BLaER1 treated with 17β-estradiol and CSF1 and Interleukin-3, amounts not matched to agents 10 nM and 100 nM (cell line): ENCODE measurements around the gene PIAS1.

Experiments used
- H3K27ac ChIP-seq, 11 experiments: shearing (Covaris generic); formaldehyde crosslinking; 2 replicates each; pipeline ENCODE4 v1.8.1; 2022
- H3K27me3 ChIP-seq, 11 experiments: shearing (Covaris generic); formaldehyde crosslinking; 2 replicates each; pipeline ENCODE4 v1.8.1; 2022
- H3K36me3 ChIP-seq, 11 experiments: shearing (Covaris generic); formaldehyde crosslinking; 2 replicates each; pipeline ENCODE4 v1.8.1; 2022
- H3K4me1 ChIP-seq, 10 experiments: shearing (Covaris generic); formaldehyde crosslinking; 2 replicates each; pipeline ENCODE4 v1.8.1; 2022
- H3K4me2 ChIP-seq, 11 experiments: shearing (Covaris generic); formaldehyde crosslinking; 2 replicates each; pipeline ENCODE4 v1.8.1; 2022
- H3K4me3 ChIP-seq, 10 experiments: shearing (Covaris generic); formaldehyde crosslinking; 2 replicates each; pipeline ENCODE4 v1.8.1; 2022
- H3K9ac ChIP-seq, 11 experiments: shearing (Covaris generic); formaldehyde crosslinking; 2 replicates each; pipeline ENCODE4 v1.8.1; 2022
- H3K9me3 ChIP-seq, 11 experiments: shearing (Covaris generic); formaldehyde crosslinking; replicated peaks in 1 of 11; 2 replicates each; pipeline ENCODE4 v1.8.1; 2022
- H4K20me1 ChIP-seq, 11 experiments: shearing (Covaris generic); formaldehyde crosslinking; 2 replicates each; pipeline ENCODE4 v1.8.1; 2022
- Cebpa-rat ChIP-seq, 11 experiments: shearing (Covaris generic); IDR thresholded peaks; 2 replicates each; pipeline ENCODE4 v1.8.1; 2022

The PIAS1 gene

DNA sequence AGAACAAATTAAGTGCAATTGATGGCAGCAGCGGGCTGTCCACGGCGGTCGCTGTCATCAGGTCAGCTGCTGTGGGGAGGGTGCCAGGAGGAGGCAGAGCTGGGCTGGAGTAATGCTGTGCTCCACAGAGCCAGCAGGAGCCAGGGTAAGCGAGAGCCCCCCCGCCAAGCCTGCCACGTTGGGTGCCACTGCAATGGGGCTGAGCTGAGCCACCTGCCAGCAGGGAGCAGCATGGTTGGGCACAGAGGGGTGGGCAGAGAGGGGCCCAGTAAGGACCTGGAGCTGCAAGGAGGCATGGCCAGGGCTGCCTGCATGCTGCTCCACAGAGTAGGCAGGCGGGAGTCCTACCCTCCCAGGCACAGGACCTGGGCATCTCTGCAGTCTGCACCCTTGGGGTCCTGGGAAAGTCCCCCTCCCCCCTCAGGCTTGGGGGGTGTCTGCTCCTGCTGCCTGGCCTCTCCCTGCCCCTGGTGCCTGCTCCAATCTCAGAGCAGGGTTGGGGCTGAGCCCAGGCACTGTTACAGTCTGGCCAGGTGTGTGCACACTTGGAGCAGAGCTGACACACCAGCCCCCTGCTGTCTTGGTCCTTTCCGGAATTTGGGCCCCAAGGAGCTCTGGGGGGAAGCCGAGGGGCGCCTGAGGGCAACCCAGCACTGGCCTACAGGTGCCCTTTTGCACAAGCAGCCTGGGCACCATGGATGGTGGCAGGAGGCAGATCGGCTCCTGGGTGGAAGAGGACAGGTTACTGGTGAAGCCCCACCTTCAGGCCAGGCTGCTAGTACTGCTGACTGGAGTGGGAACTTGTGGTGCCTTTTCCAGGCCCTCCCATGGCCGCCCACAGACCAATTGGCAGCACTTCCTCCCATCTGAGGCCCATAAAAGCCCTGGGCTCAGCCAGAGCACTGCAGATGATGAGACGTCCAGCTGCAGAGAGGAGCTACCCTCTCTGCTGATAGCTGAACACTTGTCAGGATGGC is 8.5 kb upstream of the PIAS1 start:
- Histone ChIP-seq H3K36me3 (peaks cover 0 to 5% (median 0%) of the 10 kb centered on the region in 11 experiments; a peak in 1 of 22 replicates), H3K4me1 (peaks cover 0 to 19% (median 0%) of the 10 kb centered on the region in 10 experiments; a peak in 5 of 20 replicates), H3K4me2 (no peak overlapping the region), H3K4me3 (no peak overlapping the region), H3K9ac (no peak overlapping the region), H4K20me1 (no peaks in the 10 kb centered on the region), H3K27ac (no peak overlapping the region), H3K9me3 (peaks cover 16 to 26% (median 20%) of the 10 kb centered on the region in 11 experiments), H3K27me3 (no peaks in the 10 kb centered on the region)
- TF ChIP-seq Cebpa-rat (IDR thresholded peaks at IDR 0.05), result no peak

DNA sequence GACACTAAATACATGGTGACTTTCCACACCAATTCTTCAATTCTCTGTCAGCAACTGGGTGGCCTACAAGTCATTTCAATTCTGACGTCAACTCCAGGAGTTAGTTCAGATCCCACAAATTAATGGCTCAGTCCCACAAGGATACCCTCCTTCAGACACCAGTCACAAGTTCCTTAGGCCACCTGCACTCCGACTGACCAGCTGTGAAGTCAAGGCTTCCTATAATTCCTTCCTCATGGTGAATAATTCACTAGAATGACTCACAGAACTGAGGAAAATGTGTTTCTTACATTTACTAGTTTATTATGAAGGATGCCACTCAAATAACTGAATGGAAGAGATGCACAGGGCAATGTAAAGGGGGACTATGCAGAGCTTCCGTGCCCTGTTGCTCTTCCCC is 6.3 kb upstream of the PIAS1 start:
- no peak for TF ChIP-seq Cebpa-rat (IDR thresholded peaks at IDR 0.05)
- Histone ChIP-seq H3K4me2 (no peak overlapping the region), H3K4me1 (peaks cover 0 to 2% (median 0%) of the 10 kb centered on the region in 10 experiments; a peak in 4 of 20 replicates), H3K9ac (no peak overlapping the region), H3K27me3 (no peaks in the 10 kb centered on the region), H3K9me3 (peaks cover 16 to 25% (median 20%) of the 10 kb centered on the region in 11 experiments), H3K4me3 (no peak overlapping the region), H3K27ac (no peak overlapping the region), H4K20me1 (no peaks in the 10 kb centered on the region), H3K36me3 (peaks cover 0 to 5% (median 0%) of the 10 kb centered on the region in 11 experiments; a peak in 1 of 22 replicates)

DNA sequence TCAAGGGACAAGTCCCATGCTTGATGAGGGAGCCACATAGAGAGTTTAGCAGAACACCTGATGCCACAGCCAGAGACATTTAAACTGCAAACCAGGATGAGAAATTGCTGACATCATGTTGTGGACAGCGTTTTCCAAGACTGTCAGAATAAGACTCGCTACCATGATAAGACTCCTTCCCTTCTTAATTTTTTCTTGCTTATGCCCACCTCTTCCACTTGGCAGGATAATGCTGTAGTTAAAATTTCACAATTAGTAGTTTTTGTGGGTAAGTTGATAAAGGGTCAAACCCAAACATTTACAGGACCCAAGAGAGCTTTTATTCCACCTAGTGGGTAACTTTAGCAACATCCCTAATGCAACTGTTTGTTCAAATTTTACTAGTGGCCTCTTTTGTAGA is 3.0 kb upstream of the PIAS1 start:
- H3K4me2 ChIP-seq, result no peak overlapping the region
- no peak overlapping the region for H3K9ac ChIP-seq
- H3K27me3 ChIP-seq, result no peaks in the 10 kb centered on the region

DNA sequence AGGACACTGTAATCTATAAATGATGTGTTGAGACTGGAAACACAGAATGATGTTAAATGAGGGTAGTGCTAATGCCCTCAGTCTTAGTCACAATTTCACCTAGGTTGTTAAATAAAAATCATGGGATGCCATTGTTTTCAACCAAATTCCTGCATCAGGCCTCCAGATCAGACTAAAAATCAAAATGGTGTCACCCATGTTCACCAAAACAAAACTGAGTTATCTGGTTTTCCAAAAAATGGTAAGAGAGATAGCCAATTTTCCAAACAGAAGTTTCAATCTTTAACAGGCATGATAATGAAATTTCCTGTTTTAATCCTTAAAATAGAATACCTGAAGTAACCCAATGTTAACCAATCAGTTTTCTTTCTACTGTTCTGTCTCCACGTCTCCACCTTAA is 2.2 kb upstream of the PIAS1 start:
- Histone ChIP-seq H4K20me1 (peaks cover 20 to 27% (median 24%) of the 10 kb centered on the region in 11 experiments), H3K4me1 (peaks cover 5 to 21% (median 18%) of the 10 kb centered on the region in 10 experiments), H3K27ac (no peak overlapping the region), H3K27me3 (no peaks in the 10 kb centered on the region), H3K9me3 (peaks cover 0 to 6% (median under 1%) of the 10 kb centered on the region in 11 experiments; a peak in 9 of 22 replicates), H3K4me2 (no peak overlapping the region), H3K4me3 (no peak overlapping the region), H3K36me3 (no peaks in the 10 kb centered on the region), H3K9ac (no peak overlapping the region)
- no peak for TF ChIP-seq Cebpa-rat (IDR thresholded peaks at IDR 0.05)

More for the DNA sequence above, 3.0 kb upstream of the PIAS1 start:
- no peak overlapping the region for H3K27ac ChIP-seq
- peaks cover 5 to 13% (median 10%) of the 10 kb centered on the region in 10 experiments; a peak in 19 of 20 replicates for H3K4me1 ChIP-seq
- peaks cover 0 to 5% (median 0%) of the 10 kb centered on the region in 11 experiments; a peak in 1 of 22 replicates for H3K36me3 ChIP-seq
- no peak overlapping the region for H3K4me3 ChIP-seq
- peaks cover 6 to 14% (median 9%) of the 10 kb centered on the region in 11 experiments for H3K9me3 ChIP-seq
- H4K20me1 ChIP-seq, result peaks cover 12 to 19% (median 16%) of the 10 kb centered on the region in 11 experiments; a peak in 20 of 22 replicates
- no peak for TF ChIP-seq Cebpa-rat (IDR thresholded peaks at IDR 0.05)

DNA sequence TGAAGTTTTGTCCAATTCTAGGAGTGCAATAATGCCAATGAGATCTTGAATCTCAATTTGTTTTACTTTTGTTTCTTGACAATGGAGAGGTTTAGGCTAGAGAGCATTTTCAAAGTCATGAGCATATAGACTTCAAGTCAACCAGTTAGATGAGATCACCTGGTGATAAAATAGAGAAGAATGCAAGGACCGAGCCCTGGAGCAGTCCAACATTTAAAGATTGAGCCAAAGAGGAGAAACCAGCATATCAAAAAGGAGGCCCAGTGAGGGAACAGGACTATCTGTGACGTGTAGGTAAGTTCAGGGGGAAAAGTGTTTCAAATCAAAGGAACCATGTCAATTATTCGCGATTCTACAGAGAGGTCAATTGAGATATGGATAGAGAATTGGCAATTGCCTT is 1.7 kb upstream of the PIAS1 start:
- 0 out of 22 replicates have a peak, but pooled peaks cover 0 to 2% (median 0%) of the 10 kb centered on the region in 11 experiments for H3K9me3 ChIP-seq
- H3K27me3 ChIP-seq, result no peaks in the 10 kb centered on the region
- peaks cover 25 to 32% (median 29%) of the 10 kb centered on the region in 11 experiments for H4K20me1 ChIP-seq
- H3K36me3 ChIP-seq, result no peaks in the 10 kb centered on the region
- no peak overlapping the region for H3K4me2 ChIP-seq
- peaks cover 5 to 26% (median 23%) of the 10 kb centered on the region in 10 experiments for H3K4me1 ChIP-seq
- no peak overlapping the region for H3K9ac ChIP-seq
- TF ChIP-seq Cebpa-rat (IDR thresholded peaks at IDR 0.05), result no peak
- no peak overlapping the region for H3K27ac ChIP-seq
- no peak overlapping the region for H3K4me3 ChIP-seq

DNA sequence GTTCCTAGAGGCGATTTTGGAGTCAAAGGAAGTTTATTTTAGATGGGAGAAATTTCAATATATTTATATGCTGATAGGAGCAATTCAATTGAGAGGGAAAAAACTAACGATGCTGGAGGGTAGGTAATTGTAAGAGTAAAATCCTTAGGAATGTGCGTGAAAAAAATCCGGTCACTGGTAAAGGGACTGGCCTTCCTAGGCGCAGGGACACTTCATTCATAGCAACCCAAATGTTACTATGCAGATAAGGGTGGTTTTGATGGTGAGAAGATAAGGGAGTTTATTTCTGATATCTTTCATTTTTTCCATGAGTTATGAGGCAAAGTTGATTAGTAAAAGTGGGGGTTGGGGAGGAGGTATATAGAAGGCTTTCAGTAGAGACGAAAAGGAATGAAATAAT is 1.1 kb upstream of the PIAS1 start:
- Histone ChIP-seq H3K27ac (peak overlapping the region in 2 of 11 experiments; percentile 97; a peak in 3 of 22 replicates), H3K9ac (no peak overlapping the region), H3K4me1 (peaks cover 5 to 32% (median 26%) of the 10 kb centered on the region in 10 experiments), H3K4me3 (no peak overlapping the region), H4K20me1 (peaks cover 31 to 38% (median 34%) of the 10 kb centered on the region in 11 experiments), H3K27me3 (no peaks in the 10 kb centered on the region), H3K9me3 (peaks cover 0 to 2% (median 0%) of the 10 kb centered on the region in 11 experiments; a peak in 1 of 22 replicates), H3K4me2 (peak overlapping the region in 3 of 11 experiments; percentile 82 to 95 (median 87); a peak in 3 of 22 replicates), H3K36me3 (peaks cover 0 to 5% (median 3%) of the 10 kb centered on the region in 11 experiments; a peak in 3 of 22 replicates)
- TF ChIP-seq Cebpa-rat (IDR thresholded peaks at IDR 0.05), result no peak

DNA sequence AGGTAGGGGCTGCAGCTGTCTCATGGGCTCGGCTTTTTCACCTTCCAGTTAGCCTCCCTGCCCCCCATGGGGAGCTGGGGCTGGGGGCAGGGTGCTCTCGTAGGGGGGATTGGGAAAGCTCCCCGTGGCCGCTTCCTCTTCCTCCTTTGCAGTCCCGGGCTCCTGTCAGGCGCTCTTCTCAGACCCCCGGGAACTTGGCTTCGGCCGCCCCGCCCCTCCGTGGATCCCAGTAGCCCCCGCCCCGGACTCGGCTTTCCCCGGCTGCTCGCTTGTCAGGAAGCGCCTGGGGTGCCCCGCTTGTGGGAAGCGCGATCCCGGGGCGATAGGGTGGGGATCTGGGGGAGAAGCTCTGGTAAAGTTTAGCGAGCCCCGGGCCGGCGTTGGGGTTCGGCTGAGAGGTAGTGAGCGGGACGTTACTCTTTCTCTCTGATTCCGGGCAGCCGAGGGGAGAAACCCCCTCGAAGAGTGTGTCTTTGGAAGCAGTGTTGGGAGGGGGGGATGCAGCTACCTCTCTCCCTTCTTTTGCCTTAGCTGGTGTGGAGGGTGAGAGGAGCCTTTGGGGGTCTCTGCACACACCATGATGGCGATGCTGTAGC is 611 bp downstream of the PIAS1 start:
- Histone ChIP-seq H3K9me3 (peaks cover 0 to 7% (median 0%) of the 10 kb centered on the region in 11 experiments; a peak in 1 of 22 replicates), H3K27ac (peak overlapping the region; percentile 92 to 99 (median 97)), H3K9ac (peak overlapping the region; percentile 91 to 99 (median 97)), H3K27me3 (no peaks in the 10 kb centered on the region), H3K4me2 (peak overlapping the region; percentile 66 to 93 (median 85)), H4K20me1 (peaks cover 48 to 55% (median 52%) of the 10 kb centered on the region in 11 experiments), H3K36me3 (peaks cover 8 to 22% (median 13%) of the 10 kb centered on the region in 11 experiments; a peak in 18 of 22 replicates), H3K4me1 (peaks cover 5 to 40% (median 28%) of the 10 kb centered on the region in 10 experiments), H3K4me3 (peak overlapping the region; percentile 90 to 99 (median 96))
- TF ChIP-seq Cebpa-rat (IDR thresholded peaks at IDR 0.05), result no peak

DNA sequence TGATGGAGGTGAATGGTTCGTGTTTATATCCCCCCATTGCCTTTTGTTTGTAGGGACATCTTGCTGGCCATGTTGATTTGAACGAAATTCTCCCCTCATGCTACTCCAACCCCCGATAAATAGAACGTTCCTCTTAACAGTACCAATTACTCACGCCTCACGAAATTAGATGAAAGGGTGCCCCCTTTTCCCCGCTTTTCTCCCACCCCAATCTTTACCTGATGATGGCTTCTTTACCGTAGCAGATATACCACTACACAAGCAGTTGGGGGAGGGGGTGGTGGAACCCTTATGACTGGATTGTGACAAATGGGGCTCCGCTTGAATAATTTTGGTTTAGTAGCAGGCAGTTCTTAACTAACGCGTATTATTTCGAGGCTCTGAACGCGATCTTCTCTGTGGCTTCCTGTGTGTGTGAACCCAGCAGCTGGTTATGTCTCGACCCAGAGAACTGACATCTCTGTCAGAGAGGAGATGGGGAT is 1.1 kb downstream of the PIAS1 start:
- Histone ChIP-seq H3K27me3 (no peaks in the 10 kb centered on the region), H3K4me2 (peak overlapping the region; percentile 66 to 93 (median 85)), H3K9ac (peak overlapping the region; percentile 91 to 99 (median 97)), H3K4me1 (peaks cover 5 to 42% (median 28%) of the 10 kb centered on the region in 10 experiments), H3K27ac (peak overlapping the region; percentile 92 to 99 (median 97)), H3K4me3 (peak overlapping the region; percentile 90 to 99 (median 96)), H3K36me3 (peaks cover 8 to 27% (median 16%) of the 10 kb centered on the region in 11 experiments; a peak in 18 of 22 replicates), H3K9me3 (peaks cover 0 to 7% (median 0%) of the 10 kb centered on the region in 11 experiments; a peak in 1 of 22 replicates), H4K20me1 (peaks cover 54 to 60% (median 57%) of the 10 kb centered on the region in 11 experiments)
- no peak for TF ChIP-seq Cebpa-rat (IDR thresholded peaks at IDR 0.05)
